CD4-positive, alpha-beta memory T cell (primary cell): ENCODE measurements around the gene SYNPR. TPM values are rescaled to one million over a fixed set of nuclear protein-coding genes. Genes with fewer than 3 reads are reported as not detected.

Experiments used
- CTCF ChIA-PET: fragments of 350-600 bp; sonication (Branson Sonifier 250); formaldehyde crosslinking; loops from one replicate; lab custom pipeline; 2021; ENCODE audit warnings: inconsistent platforms; ENCODE audit not compliant: partially characterized antibody; lab: Charles Lee
- POLR2A ChIA-PET: fragments of 350-600 bp; sonication (Branson Sonifier 250); formaldehyde crosslinking; loops from one replicate; lab custom pipeline; 2021; ENCODE audit not compliant: partially characterized antibody; lab: Charles Lee
- DNase-seq, 5 donors: peaks; one replicate each; pipeline versions ENCODE4 v3.0.0 to v3.0.0-alpha.2; 2020 to 2022; ENCODE audit warnings: mixed read lengths in 1 of 5
- H3K27ac ChIP-seq: one replicate; pipeline ENCODE4 v1.7.0; 2013; ENCODE audit warnings: low read depth, low read length
- H3K27me3 ChIP-seq: 2 replicates; pipeline ENCODE4 v1.7.0; 2013; ENCODE audit warnings: mild to moderate bottlenecking, low read length, moderate library complexity; ENCODE audit not compliant: insufficient read depth
- H3K36me3 ChIP-seq: 2 replicates; pipeline ENCODE4 v1.7.0; 2013; ENCODE audit warnings: mild to moderate bottlenecking, low read length, moderate library complexity; ENCODE audit not compliant: insufficient read depth
- H3K4me1 ChIP-seq: 2 replicates; pipeline ENCODE4 v1.7.0; 2013; ENCODE audit warnings: mild to moderate bottlenecking, low read length, moderate library complexity; ENCODE audit not compliant: insufficient read depth
- H3K4me3 ChIP-seq, 2 donors: one replicate each; pipeline ENCODE4 v1.7.0; 2013; ENCODE audit warnings: low read length in 2 of 2, mild to moderate bottlenecking in 1 of 2
- H3K9me3 ChIP-seq, 2 donors: one replicate each; pipeline ENCODE4 v1.7.0; 2013; ENCODE audit warnings: low read length in 2 of 2, control low read depth in 1 of 2; ENCODE audit not compliant: control insufficient read depth in 1 of 2
- H3K27ac Mint-ChIP-seq, 7 donors: one replicate each; pipeline ENCODE4 v1.8.0; 2020 to 2021; ENCODE audit warnings: mixed read lengths in 7 of 7, mild to moderate bottlenecking in 6 of 7, inconsistent platforms in 3 of 7, moderate library complexity in 3 of 7
- H3K27me3 Mint-ChIP-seq, 2 donors: one replicate each; pipeline ENCODE4 v1.8.0; 2020 to 2021; ENCODE audit warnings: mixed read lengths in 2 of 2
- H3K36me3 Mint-ChIP-seq, 2 donors: one replicate each; pipeline ENCODE4 v1.8.0; 2020 to 2021; ENCODE audit warnings: mixed read lengths in 2 of 2, inconsistent platforms in 1 of 2, mild to moderate bottlenecking in 1 of 2
- H3K4me1 Mint-ChIP-seq, 4 donors: one replicate each; pipeline ENCODE4 v1.8.0; 2020 to 2021; ENCODE audit warnings: mixed read lengths in 4 of 4, mild to moderate bottlenecking in 1 of 4
- H3K4me3 Mint-ChIP-seq, 8 donors: one replicate each; pipeline ENCODE4 v1.8.0; 2020 to 2021; ENCODE audit warnings: mixed read lengths in 8 of 8, mild to moderate bottlenecking in 7 of 8, moderate library complexity in 6 of 8, inconsistent platforms in 3 of 8
- H3K9me3 Mint-ChIP-seq, 8 donors: one replicate each; pipeline ENCODE4 v1.8.0; 2020 to 2021; ENCODE audit warnings: mixed read lengths in 8 of 8, mild to moderate bottlenecking in 5 of 8, inconsistent platforms in 3 of 8, moderate library complexity in 1 of 8
- intact Hi-C: fragments of 100-400 bp; cut with micrococcal nuclease; formaldehyde crosslinking; loops from one replicate; pipeline ENCODE4 v1.15.1; 2023
- polyA plus RNA-seq, 2 donors: library from polyadenylated mRNA; unstranded; fragments of 300-500 nt; fragmentation: Illumina TruSeq; gene quantifications; one replicate each; pipeline ENCODE4 v1.2.3, GENCODE V29; 2021
- total RNA-seq, 2 experiments: library from RNA; stranded (reverse); gene quantifications; one replicate each; pipeline ENCODE4 v1.2.3, GENCODE V29; 2021

Gene SYNPR
- total and polyA plus RNA-seq, 4 experiments from 2014 or later = not detected

DNA sequence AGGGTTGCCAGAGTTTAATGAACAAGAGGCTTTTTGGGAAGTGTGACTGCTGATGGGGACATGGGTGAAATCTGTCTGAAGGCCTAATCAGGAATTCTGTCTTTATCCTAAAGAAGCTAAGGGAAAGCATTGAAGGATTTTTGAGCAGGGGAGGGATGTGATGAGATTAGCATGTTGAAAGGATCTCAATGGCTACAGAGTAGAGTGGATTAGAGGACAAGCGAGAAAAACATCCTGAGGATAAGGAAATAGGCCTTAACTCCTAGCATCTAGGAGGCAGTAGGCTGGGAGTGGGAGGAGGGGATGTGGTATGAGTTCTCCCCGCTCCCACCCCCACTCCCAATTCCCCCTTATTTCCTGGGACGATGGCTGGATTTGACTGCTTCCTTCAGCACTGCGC, 339.3 kb downstream of the SYNPR start:
- no peaks in the 10 kb centered on the region for H3K27me3 ChIP-seq
- H3K27ac Mint-ChIP-seq = no peak overlapping the region
- H3K27ac ChIP-seq = no peak overlapping the region
- intact Hi-C loops = no loop called here
- H3K4me1 Mint-ChIP-seq = no peaks in the 10 kb centered on the region
- H3K9me3 ChIP-seq = no peaks in the 10 kb centered on the region
- H3K4me1 ChIP-seq = no peaks in the 10 kb centered on the region
- CTCF ChIA-PET = no interaction called here
- no peak overlapping the region for H3K4me3 Mint-ChIP-seq
- no peak overlapping the region for H3K4me3 ChIP-seq
- H3K36me3 Mint-ChIP-seq = no peaks in the 10 kb centered on the region
- POLR2A ChIA-PET = no interaction called here
- H3K9me3 Mint-ChIP-seq = peaks cover 0 to 8% (median 2%) of the 10 kb centered on the region in 8 donors
- H3K36me3 ChIP-seq = no peaks in the 10 kb centered on the region
- DNase-seq = no peak
- H3K27me3 Mint-ChIP-seq = no peaks in the 10 kb centered on the region

DNA sequence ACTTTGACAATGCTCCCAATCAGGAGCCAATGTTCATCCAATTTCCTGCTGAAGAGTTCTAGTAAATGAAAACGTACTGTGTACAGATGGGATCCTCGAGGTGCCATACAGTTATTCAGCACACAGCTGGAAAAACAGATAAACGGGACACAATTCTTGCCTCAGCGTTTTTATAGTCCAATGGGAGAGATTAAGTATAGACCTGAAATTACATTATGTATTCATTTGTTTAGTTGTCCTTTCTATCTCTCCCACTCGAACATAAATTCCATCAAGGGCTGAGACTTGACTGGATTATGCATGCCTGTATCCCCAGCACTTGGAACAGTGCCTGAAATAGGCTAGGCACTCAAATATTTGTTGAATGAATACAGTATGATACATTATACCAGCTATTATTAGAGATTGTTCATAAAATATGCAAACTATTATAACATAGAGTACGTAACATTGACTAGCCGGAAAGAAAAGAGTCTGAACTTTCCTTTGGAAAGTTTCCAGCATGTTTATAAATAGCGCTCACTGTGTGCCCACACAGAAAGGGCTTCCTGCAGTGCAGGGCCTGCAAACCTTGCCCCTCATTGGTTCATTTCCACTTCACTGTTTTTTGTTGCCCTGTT, 346.9 kb downstream of the SYNPR start:
- ChIA-PET POLR2A (no interaction called here), CTCF (no interaction called here)
- Histone ChIP-seq H3K9me3 (no peaks in the 10 kb centered on the region), H3K4me1 (no peaks in the 10 kb centered on the region), H3K4me3 (no peak overlapping the region), H3K27me3 (no peaks in the 10 kb centered on the region), H3K36me3 (no peaks in the 10 kb centered on the region), H3K27ac (no peak overlapping the region)
- Mint-ChIP-seq H3K27me3 (peaks cover 0 to 4% of the 10 kb centered on the region in 2 donors), H3K4me1 (no peaks in the 10 kb centered on the region), H3K27ac (no peak overlapping the region), H3K36me3 (no peaks in the 10 kb centered on the region), H3K4me3 (no peak overlapping the region), H3K9me3 (peaks cover 0 to 5% (median 0%) of the 10 kb centered on the region in 8 donors)
- no peak for DNase-seq
- intact Hi-C loops = no loop called here

DNA sequence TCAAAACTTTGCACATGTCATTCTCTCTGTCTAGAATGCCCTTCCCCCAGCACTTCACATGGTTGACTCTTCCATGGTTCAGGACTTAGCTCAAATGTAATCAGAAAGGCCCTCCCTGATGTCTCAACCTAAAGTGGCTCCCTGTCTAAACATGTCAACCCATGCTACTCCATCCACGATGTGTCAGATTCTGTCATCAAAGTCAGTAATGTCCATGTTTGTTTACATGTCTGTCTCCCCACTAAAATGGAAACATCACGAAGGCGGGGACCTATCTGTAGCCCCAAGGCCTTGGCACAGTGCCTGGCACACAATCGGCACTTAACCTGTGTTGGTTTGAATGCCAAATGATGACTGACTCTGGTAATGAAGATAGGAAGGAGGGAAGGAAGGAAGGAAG, 353.6 kb downstream of the SYNPR start:
- no peak overlapping the region for H3K4me3 Mint-ChIP-seq
- H3K27me3 Mint-ChIP-seq = peaks cover 0 to 6% of the 10 kb centered on the region in 2 donors
- H3K4me3 ChIP-seq = no peak overlapping the region
- peaks cover 0 to 9% (median 3%) of the 10 kb centered on the region in 8 donors for H3K9me3 Mint-ChIP-seq
- no peaks in the 10 kb centered on the region for H3K27me3 ChIP-seq
- H3K4me1 Mint-ChIP-seq = no peaks in the 10 kb centered on the region
- no peak overlapping the region for H3K27ac ChIP-seq
- H3K36me3 ChIP-seq = no peaks in the 10 kb centered on the region
- no peak overlapping the region for H3K27ac Mint-ChIP-seq
- ChIA-PET CTCF (no interaction called here), POLR2A (no interaction called here)
- intact Hi-C loops = no loop called here
- H3K4me1 ChIP-seq = no peaks in the 10 kb centered on the region
- H3K9me3 ChIP-seq = no peaks in the 10 kb centered on the region
- H3K36me3 Mint-ChIP-seq = no peaks in the 10 kb centered on the region
- no peak for DNase-seq

DNA sequence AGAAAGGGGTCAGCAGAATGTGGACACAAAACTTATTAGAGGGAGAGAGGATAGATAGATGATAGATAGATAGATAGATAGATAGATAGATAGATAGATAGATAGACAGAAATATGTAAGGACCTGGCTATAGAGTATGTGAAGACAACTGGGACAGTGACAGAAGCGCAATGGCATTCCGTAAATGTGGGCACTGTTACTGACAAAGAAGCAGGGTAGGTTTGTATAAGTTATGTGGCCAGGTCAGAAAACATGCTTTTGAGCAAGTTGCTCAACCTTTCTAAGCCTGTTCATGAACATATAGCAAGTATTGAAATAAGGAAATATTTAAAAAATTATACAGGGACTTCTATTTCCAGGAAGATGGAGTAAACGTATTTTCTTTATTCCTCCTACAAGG, 357.1 kb downstream of the SYNPR start:
- Histone ChIP-seq H3K9me3 (no peaks in the 10 kb centered on the region), H3K27ac (no peak overlapping the region), H3K4me1 (no peaks in the 10 kb centered on the region), H3K36me3 (no peaks in the 10 kb centered on the region), H3K4me3 (no peak overlapping the region), H3K27me3 (no peaks in the 10 kb centered on the region)
- CTCF ChIA-PET = no interaction called here
- H3K9me3 Mint-ChIP-seq = peaks cover 0 to 16% (median 5%) of the 10 kb centered on the region in 8 donors
- DNase-seq = no peak
- intact Hi-C loops = no loop called here
- H3K36me3 Mint-ChIP-seq = no peaks in the 10 kb centered on the region
- no peak overlapping the region for H3K27ac Mint-ChIP-seq
- no peaks in the 10 kb centered on the region for H3K4me1 Mint-ChIP-seq
- POLR2A ChIA-PET = no interaction called here
- H3K27me3 Mint-ChIP-seq = peaks cover 1 to 3% of the 10 kb centered on the region in 2 donors
- no peak overlapping the region for H3K4me3 Mint-ChIP-seq

DNA sequence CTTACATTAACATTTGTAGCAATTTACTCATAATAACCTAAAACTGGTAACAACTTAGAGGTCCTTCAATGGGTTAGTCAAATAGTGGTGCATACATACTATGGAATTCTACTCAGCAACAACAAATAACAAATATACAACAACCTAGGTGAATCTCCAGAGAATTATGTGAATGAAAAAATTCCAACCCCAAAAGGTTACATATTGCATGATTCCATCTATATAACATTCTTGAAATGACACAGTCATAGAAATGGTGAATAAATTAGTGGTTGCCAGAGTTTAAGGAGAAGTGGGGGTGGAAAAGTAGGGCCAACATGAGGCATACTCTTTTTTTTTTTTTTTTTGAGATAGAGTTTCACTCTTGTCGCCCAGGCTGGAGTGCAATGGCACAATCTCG, 361.7 kb downstream of the SYNPR start:
- intact Hi-C loops = no loop called here
- Histone ChIP-seq H3K27ac (no peak overlapping the region), H3K36me3 (no peaks in the 10 kb centered on the region), H3K4me3 (no peak overlapping the region), H3K9me3 (no peaks in the 10 kb centered on the region), H3K4me1 (no peaks in the 10 kb centered on the region), H3K27me3 (no peaks in the 10 kb centered on the region)
- Mint-ChIP-seq H3K4me3 (no peak overlapping the region), H3K27ac (no peak overlapping the region), H3K4me1 (no peaks in the 10 kb centered on the region), H3K36me3 (no peaks in the 10 kb centered on the region), H3K27me3 (peaks cover 3% of the 10 kb centered on the region in 2 donors), H3K9me3 (peaks cover 0 to 21% (median 5%) of the 10 kb centered on the region in 8 donors)
- no peak for DNase-seq
- CTCF ChIA-PET = no interaction called here
- POLR2A ChIA-PET = no interaction called here

DNA sequence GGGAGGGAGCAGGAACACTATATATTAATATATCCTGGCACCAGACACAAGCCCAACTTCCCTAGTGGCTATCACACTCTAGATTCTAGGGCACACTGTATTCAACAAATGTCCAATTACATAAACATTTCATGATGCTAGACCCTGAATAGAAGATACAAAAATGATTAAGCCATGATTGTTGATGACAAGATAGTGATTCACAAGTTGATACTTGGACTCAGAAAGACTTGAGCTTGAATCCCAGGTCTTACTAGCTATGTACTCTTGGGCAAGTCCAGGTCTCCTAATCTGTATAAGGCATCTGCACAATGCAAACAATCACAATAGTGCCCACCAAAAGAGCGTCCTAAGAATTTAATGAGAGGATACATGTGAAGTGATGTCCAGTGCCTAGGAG, 364.4 kb downstream of the SYNPR start:
- intact Hi-C loops = no loop called here
- H3K36me3 ChIP-seq = no peaks in the 10 kb centered on the region
- H3K4me1 ChIP-seq = no peaks in the 10 kb centered on the region
- Mint-ChIP-seq H3K27me3 (peaks cover 0 to 3% of the 10 kb centered on the region in 2 donors), H3K36me3 (no peaks in the 10 kb centered on the region), H3K9me3 (peaks cover 0 to 16% (median 4%) of the 10 kb centered on the region in 8 donors), H3K4me3 (no peak overlapping the region), H3K27ac (no peak overlapping the region), H3K4me1 (no peaks in the 10 kb centered on the region)
- ChIA-PET CTCF (no interaction called here), POLR2A (no interaction called here)
- H3K4me3 ChIP-seq = no peak overlapping the region
- no peak overlapping the region for H3K27ac ChIP-seq
- H3K27me3 ChIP-seq = no peaks in the 10 kb centered on the region
- DNase-seq = no peak
- no peaks in the 10 kb centered on the region for H3K9me3 ChIP-seq

DNA sequence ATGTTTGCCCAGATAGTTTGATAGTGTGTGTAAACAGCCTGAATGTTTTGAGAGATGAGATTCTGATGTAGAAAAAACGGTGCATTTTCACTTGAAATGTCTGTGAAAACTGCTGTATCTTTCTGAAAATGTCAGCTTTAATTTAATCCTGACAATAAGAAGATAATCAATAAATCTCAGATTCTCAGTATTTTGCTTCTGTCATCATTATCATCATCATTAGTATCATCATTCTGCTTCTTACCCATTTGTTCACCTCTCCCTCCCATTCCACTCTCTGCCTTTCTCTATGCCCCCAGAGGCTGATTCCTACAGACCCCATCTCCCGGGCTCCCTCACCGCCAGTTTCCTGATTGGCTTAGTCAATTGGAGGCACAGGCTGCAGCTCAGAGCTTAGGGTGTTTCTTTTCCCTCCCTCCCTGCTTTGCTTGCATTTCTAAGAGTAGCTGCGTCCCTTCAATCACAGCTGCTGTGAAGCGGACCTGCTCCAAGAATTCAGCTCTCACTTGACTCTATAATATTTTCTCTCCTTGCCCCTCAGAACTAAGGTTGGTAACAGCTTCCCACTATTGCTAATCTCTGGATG, 366.2 kb downstream of the SYNPR start:
- POLR2A ChIA-PET = no interaction called here
- no peaks in the 10 kb centered on the region for H3K27me3 ChIP-seq
- Mint-ChIP-seq H3K4me3 (no peak overlapping the region), H3K9me3 (peaks cover 0 to 10% (median 6%) of the 10 kb centered on the region in 8 donors), H3K27ac (no peak overlapping the region), H3K4me1 (no peaks in the 10 kb centered on the region), H3K36me3 (no peaks in the 10 kb centered on the region), H3K27me3 (peaks cover 0 to 2% of the 10 kb centered on the region in 2 donors)
- no peaks in the 10 kb centered on the region for H3K36me3 ChIP-seq
- DNase-seq = no peak
- intact Hi-C loops = no loop called here
- H3K4me3 ChIP-seq = no peak overlapping the region
- no peak overlapping the region for H3K27ac ChIP-seq
- CTCF ChIA-PET = no interaction called here
- H3K4me1 ChIP-seq = no peaks in the 10 kb centered on the region
- H3K9me3 ChIP-seq = no peaks in the 10 kb centered on the region
